Neural cell (in vitro differentiated cells): Measurements from ENCODE around the gene ARMC9. TPM values are rescaled to one million over a fixed set of nuclear protein-coding genes. Genes with fewer than 3 reads are reported as not detected.

Source experiments
- H2AFZ ChIP-seq: fragments of 200-600, 300-800 bp; sonication (generic), shearing (Covaris generic); 2 replicates; pipeline ENCODE4 v1.6.0; 2014; ENCODE audit warnings: low read depth, mild to moderate bottlenecking, antibody characterized with exemption, low read length, moderate library complexity
- H3F3A ChIP-seq: fragments of 200-600 bp; shearing (Covaris generic); 2 replicates; pipeline ENCODE4 v1.6.1; 2016; ENCODE audit warnings: mild to moderate bottlenecking, moderate library complexity, mixed read lengths, antibody characterized with exemption, low read length; ENCODE audit not compliant: insufficient read depth, poor library complexity, severe bottlenecking
- H3K27ac ChIP-seq: fragments of 200-600, 300-800 bp; sonication (generic), shearing (Covaris generic); 2 replicates; pipeline ENCODE4 v1.5.1; 2014; ENCODE audit warnings: mild to moderate bottlenecking, low read length, moderate library complexity
- H3K27me3 ChIP-seq: fragments of 300-800, 200-600 bp; sonication (generic), shearing (Covaris generic); 2 replicates; pipeline ENCODE4 v1.6.0; 2014; ENCODE audit warnings: mild to moderate bottlenecking, low read depth, low read length, moderate library complexity; ENCODE audit not compliant: insufficient read depth
- H3K36me3 ChIP-seq: fragments of 300-800, 200-600 bp; sonication (generic), shearing (Covaris generic); 2 replicates; pipeline ENCODE4 v1.5.1; 2014; ENCODE audit warnings: mild to moderate bottlenecking, antibody characterized with exemption, low read length, moderate library complexity; ENCODE audit not compliant: insufficient read depth
- H3K4me2 ChIP-seq: fragments of 300-800, 200-600 bp; sonication (generic), shearing (Covaris generic); 2 replicates; pipeline ENCODE4 v1.6.0; 2014; ENCODE audit warnings: mild to moderate bottlenecking, low read length
- H3K4me3 ChIP-seq: fragments of 300-800, 200-600 bp; sonication (generic), shearing (Covaris generic); 2 replicates; pipeline ENCODE4 v1.5.1; 2014; ENCODE audit warnings: mild to moderate bottlenecking, low read length, moderate library complexity
- H3K79me2 ChIP-seq: fragments of 200-600 bp; shearing (Covaris generic); replicated peaks from 2 replicates; pipeline ENCODE4 v1.6.0; 2014; ENCODE audit warnings: mild to moderate bottlenecking, low read length, moderate library complexity; ENCODE audit not compliant: insufficient read depth
- H3K9ac ChIP-seq: fragments of 300-800, 200-600 bp; sonication (generic), shearing (Covaris generic); 2 replicates; pipeline ENCODE4 v1.6.1; 2016; ENCODE audit warnings: mild to moderate bottlenecking, low read length, mixed read lengths
- H3K9me2 ChIP-seq: fragments of 200-600 bp; shearing (Covaris generic); 2 replicates; pipeline ENCODE4 v1.6.1; 2016; ENCODE audit warnings: mild to moderate bottlenecking, low read length, mixed read lengths; ENCODE audit not compliant: insufficient read depth
- H3K9me3 ChIP-seq: fragments of 200-600, 300-800 bp; sonication (generic), shearing (Covaris generic); 2 replicates; pipeline ENCODE4 v1.6.1; 2016; ENCODE audit warnings: mild to moderate bottlenecking, mixed run types, low read length, moderate library complexity, mixed read lengths
- H4K20me1 ChIP-seq: fragments of 200-600 bp; shearing (Covaris generic); 2 replicates; pipeline ENCODE4 v1.6.1; 2016; ENCODE audit warnings: mild to moderate bottlenecking, mixed run types; ENCODE audit not compliant: insufficient read depth
- EP300 ChIP-seq: fragments of 450-650 bp; conservative IDR thresholded peaks from 2 replicates; pipeline ENCODE4 v1.6.1; 2014; ENCODE audit warnings: antibody characterized with exemption, mild to moderate bottlenecking, moderate library complexity; ENCODE audit not compliant: poor library complexity, severe bottlenecking
- EZH2 ChIP-seq: fragments of 200-600, 300-800 bp; shearing (Covaris generic), sonication (generic); IDR thresholded peaks from 2 replicates; pipeline ENCODE4 v1.6.1; 2014; ENCODE audit warnings: antibody characterized with exemption, low read length, borderline replicate concordance, mild to moderate bottlenecking; ENCODE audit not compliant: insufficient read depth, poor library complexity, severe bottlenecking
- MXI1 ChIP-seq: fragments of 450-650 bp; conservative IDR thresholded peaks from 2 replicates; pipeline ENCODE4 v1.6.1; 2014; ENCODE audit warnings: antibody characterized with exemption, mild to moderate bottlenecking; ENCODE audit not compliant: poor library complexity, severe bottlenecking
- POLR2AphosphoS5 ChIP-seq: IDR thresholded peaks from 2 replicates; pipeline ENCODE4 v1.6.1; 2012
- RAD21 ChIP-seq: fragments of 450-650 bp; conservative IDR thresholded peaks from 2 replicates; pipeline ENCODE4 v1.6.1; 2014; ENCODE audit warnings: antibody characterized with exemption, mild to moderate bottlenecking, moderate library complexity
- SMC3 ChIP-seq: fragments of 450-650 bp; conservative IDR thresholded peaks from 2 replicates; pipeline ENCODE4 v1.6.1; 2014; ENCODE audit warnings: antibody characterized with exemption, mild to moderate bottlenecking, moderate library complexity; ENCODE audit not compliant: poor library complexity
- TAF1 ChIP-seq: IDR thresholded peaks from 2 replicates; pipeline ENCODE4 v1.6.1; 2012; ENCODE audit warnings: low read depth
- polyA plus RNA-seq: library from polyadenylated mRNA; depleted of rRNA; stranded (reverse); fragments of >200 nt; gene quantifications from 2 replicates; pipeline ENCODE4 v1.2.3, GENCODE V29; 2014
- TF ChIP-seq, protein P1 (sequence below): fragments of 450-650 bp; IDR thresholded peaks from 2 replicates; pipeline ENCODE4 v1.5.1; 2014; ENCODE audit warnings: antibody characterized with exemption, mild to moderate bottlenecking, moderate library complexity; ENCODE audit not compliant: poor library complexity, severe bottlenecking
- TF ChIP-seq, protein P2 (sequence below): IDR thresholded peaks from 2 replicates; pipeline ENCODE4 v1.6.1; 2012; ENCODE audit warnings: borderline replicate concordance

Gene ARMC9
- polyA plus RNA-seq, 1 donor from 2014 or later = 13.9 TPM

DNA sequence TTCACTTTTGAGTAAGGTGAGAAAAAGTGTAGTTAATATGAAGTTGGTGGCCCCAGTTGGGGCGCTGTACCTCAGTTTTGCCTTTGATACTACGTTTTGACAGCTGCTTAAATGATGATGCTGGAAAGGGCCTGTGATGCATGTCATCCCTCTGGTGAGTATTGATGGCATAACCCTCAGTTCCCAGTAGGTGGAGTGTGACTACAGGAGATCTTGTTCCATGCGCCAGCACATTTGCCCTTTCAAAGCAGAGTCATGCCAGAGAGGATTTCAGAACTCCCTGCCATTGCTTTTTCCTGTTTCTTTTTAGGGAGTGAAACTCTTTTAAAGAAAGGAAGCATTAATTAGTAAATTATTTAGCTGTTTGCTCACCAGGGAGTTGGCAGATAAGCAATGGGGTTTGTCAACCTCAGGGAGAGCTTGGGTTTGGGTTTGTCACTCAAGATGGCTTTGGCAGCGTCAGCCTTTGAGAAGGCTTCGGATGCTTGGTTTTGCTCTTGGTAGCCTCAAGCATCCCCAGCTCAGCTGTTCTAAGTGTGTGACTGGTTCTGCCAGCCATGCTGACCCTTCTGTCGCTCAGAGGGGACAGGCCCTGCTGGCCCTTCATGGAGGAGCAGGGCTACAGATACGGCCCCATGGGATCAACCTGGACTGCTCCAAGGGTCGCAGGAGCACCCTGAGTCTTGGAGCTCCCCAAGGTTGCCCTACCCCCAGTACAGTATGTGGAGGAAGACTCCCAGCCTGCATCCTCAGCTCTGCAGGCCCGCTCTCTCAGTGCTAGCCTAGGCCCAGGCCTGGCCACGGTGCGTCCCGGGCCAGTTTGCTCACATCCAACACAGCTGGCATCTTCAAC is 29.1 kb downstream of the ARMC9 start:
- no peak overlapping the region for H2AFZ ChIP-seq

DNA sequence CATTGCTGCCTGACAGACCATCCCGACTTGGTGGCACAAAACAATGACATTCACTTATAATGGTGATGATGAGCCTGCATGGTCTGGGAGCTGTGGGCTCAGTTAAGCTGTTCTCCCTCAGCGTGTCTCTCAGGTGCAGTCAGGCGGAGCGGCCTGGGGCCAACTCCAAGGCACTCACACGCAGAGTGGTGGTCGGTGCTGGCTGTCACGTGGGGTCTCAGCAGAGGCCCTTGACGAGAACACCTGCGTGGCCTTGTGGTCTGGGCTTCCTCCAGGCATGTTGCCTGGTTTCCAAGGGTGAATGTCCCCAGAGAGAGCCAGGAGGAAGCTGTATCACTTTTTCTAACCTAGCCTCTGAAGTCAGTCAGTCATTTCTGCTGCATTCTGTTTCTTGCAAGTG is 29.8 kb downstream of the ARMC9 start:
- Histone ChIP-seq H2AFZ (no peak overlapping the region), H3K9me3 (no peaks in the 10 kb centered on the region), H3K4me3 (no peak overlapping the region), H4K20me1 (no peaks in the 10 kb centered on the region), H3K27ac (no peak overlapping the region), H3K79me2 (no peaks in the 10 kb centered on the region), H3K9ac (no peak overlapping the region), H3K36me3 (peaks cover 1% of the 10 kb centered on the region), H3K4me2 (no peak overlapping the region), H3F3A (no peaks in the 10 kb centered on the region), H3K9me2 (no peaks in the 10 kb centered on the region), H3K27me3 (no peaks in the 10 kb centered on the region)
- no peak for TF ChIP-seq RAD21
- TF ChIP-seq, protein P1, sequence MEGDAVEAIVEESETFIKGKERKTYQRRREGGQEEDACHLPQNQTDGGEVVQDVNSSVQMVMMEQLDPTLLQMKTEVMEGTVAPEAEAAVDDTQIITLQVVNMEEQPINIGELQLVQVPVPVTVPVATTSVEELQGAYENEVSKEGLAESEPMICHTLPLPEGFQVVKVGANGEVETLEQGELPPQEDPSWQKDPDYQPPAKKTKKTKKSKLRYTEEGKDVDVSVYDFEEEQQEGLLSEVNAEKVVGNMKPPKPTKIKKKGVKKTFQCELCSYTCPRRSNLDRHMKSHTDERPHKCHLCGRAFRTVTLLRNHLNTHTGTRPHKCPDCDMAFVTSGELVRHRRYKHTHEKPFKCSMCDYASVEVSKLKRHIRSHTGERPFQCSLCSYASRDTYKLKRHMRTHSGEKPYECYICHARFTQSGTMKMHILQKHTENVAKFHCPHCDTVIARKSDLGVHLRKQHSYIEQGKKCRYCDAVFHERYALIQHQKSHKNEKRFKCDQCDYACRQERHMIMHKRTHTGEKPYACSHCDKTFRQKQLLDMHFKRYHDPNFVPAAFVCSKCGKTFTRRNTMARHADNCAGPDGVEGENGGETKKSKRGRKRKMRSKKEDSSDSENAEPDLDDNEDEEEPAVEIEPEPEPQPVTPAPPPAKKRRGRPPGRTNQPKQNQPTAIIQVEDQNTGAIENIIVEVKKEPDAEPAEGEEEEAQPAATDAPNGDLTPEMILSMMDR = no peak
- TF ChIP-seq POLR2AphosphoS5 = no peak
- TF ChIP-seq TAF1 = no peak
- no peak for TF ChIP-seq MXI1
- TF ChIP-seq, protein P2, sequence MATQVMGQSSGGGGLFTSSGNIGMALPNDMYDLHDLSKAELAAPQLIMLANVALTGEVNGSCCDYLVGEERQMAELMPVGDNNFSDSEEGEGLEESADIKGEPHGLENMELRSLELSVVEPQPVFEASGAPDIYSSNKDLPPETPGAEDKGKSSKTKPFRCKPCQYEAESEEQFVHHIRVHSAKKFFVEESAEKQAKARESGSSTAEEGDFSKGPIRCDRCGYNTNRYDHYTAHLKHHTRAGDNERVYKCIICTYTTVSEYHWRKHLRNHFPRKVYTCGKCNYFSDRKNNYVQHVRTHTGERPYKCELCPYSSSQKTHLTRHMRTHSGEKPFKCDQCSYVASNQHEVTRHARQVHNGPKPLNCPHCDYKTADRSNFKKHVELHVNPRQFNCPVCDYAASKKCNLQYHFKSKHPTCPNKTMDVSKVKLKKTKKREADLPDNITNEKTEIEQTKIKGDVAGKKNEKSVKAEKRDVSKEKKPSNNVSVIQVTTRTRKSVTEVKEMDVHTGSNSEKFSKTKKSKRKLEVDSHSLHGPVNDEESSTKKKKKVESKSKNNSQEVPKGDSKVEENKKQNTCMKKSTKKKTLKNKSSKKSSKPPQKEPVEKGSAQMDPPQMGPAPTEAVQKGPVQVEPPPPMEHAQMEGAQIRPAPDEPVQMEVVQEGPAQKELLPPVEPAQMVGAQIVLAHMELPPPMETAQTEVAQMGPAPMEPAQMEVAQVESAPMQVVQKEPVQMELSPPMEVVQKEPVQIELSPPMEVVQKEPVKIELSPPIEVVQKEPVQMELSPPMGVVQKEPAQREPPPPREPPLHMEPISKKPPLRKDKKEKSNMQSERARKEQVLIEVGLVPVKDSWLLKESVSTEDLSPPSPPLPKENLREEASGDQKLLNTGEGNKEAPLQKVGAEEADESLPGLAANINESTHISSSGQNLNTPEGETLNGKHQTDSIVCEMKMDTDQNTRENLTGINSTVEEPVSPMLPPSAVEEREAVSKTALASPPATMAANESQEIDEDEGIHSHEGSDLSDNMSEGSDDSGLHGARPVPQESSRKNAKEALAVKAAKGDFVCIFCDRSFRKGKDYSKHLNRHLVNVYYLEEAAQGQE = no peak
- TF ChIP-seq SMC3 = no peak
- no peak for TF ChIP-seq EP300
- TF ChIP-seq EZH2 = no peak

More for the DNA sequence above, 29.1 kb downstream of the ARMC9 start:
- Histone ChIP-seq H3K36me3 (peaks cover 8% of the 10 kb centered on the region), H3K4me3 (no peak overlapping the region), H3K4me2 (no peak overlapping the region), H3K79me2 (no peaks in the 10 kb centered on the region), H3K27me3 (no peaks in the 10 kb centered on the region), H3K9me3 (no peaks in the 10 kb centered on the region), H3K9me2 (no peaks in the 10 kb centered on the region), H3K9ac (no peak overlapping the region), H3K27ac (no peak overlapping the region), H3F3A (no peaks in the 10 kb centered on the region), H4K20me1 (no peaks in the 10 kb centered on the region)
- TF ChIP-seq, protein P2 = no peak
- TF ChIP-seq MXI1 = peak; percentile 47
- no peak for TF ChIP-seq TAF1
- no peak for TF ChIP-seq EZH2
- peak; percentile 92 for TF ChIP-seq RAD21
- no peak for TF ChIP-seq POLR2AphosphoS5
- TF ChIP-seq, protein P1 = peak; percentile 91
- TF ChIP-seq SMC3 = peak; percentile 91
